OCI-LY3 (cell line): Measurements from ENCODE around the gene NT5C3A.
A peak's percentile ranks its signal among the peaks of the same experiment; 100 is the strongest.

Source experiments
- H2AFZ ChIP-seq: fragments of 200-600, 300-600 bp; shearing (Covaris generic); 2 replicates; pipeline ENCODE4 v1.6.0; 2014; ENCODE audit warnings: antibody characterized with exemption, low read depth, low read length
- H3K27ac ChIP-seq: fragments of 200-600, 300-600 bp; sonication (generic); 2 replicates; pipeline ENCODE4 v1.5.1; 2014; ENCODE audit warnings: mild to moderate bottlenecking, low read length, moderate library complexity, mixed read lengths
- H3K27me3 ChIP-seq: fragments of 200-600, 300-600 bp; sonication (generic); 2 replicates; pipeline ENCODE4 v1.6.1; 2014; ENCODE audit warnings: low read depth, low read length, mixed read lengths
- H3K36me3 ChIP-seq: fragments of 200-600, 300-600 bp; sonication (generic); replicated peaks from 2 replicates; pipeline ENCODE3; 2014; ENCODE audit warnings: low read depth, low read length, mixed read lengths
- H3K4me1 ChIP-seq: fragments of 300-600, 200-600 bp; sonication (generic); 2 replicates; pipeline ENCODE4 v1.6.1; 2014; ENCODE audit warnings: low read length, mixed read lengths
- H3K4me2 ChIP-seq: fragments of 200-600, 300-600 bp; sonication (generic); 2 replicates; pipeline ENCODE4 v1.6.1; 2014; ENCODE audit warnings: low read length, mixed read lengths
- H3K4me3 ChIP-seq: fragments of 300-600, 200-600 bp; sonication (generic); 2 replicates; pipeline ENCODE4 v1.5.1; 2014; ENCODE audit warnings: antibody characterized with exemption, mild to moderate bottlenecking, low read length, moderate library complexity
- H3K79me2 ChIP-seq: fragments of 300-600, 200-600 bp; shearing (Covaris generic); 2 replicates; pipeline ENCODE4 v1.6.1; 2014; ENCODE audit warnings: mild to moderate bottlenecking, low read length, mixed read lengths
- H3K9ac ChIP-seq: fragments of 300-600, 200-600 bp; shearing (Covaris generic); 2 replicates; pipeline ENCODE4 v1.6.0; 2014; ENCODE audit warnings: mild to moderate bottlenecking, low read length, moderate library complexity
- H3K9me3 ChIP-seq: fragments of 200-600, 300-600 bp; shearing (Covaris generic); 2 replicates; pipeline ENCODE4 v1.6.1; 2014; ENCODE audit warnings: low read length, mixed read lengths; ENCODE audit not compliant: insufficient read depth
- H4K20me1 ChIP-seq: fragments of 200-600, 300-600 bp; sonication (generic); 2 replicates; pipeline ENCODE4 v1.6.1; 2016; ENCODE audit warnings: low read length, mixed read lengths; ENCODE audit not compliant: insufficient read depth
- EZH2phosphoT487 ChIP-seq: fragments of 200-600 bp; shearing (Covaris generic); IDR thresholded peaks from 2 replicates; pipeline ENCODE4 v1.6.1; 2018; ENCODE audit warnings: antibody characterized with exemption, mixed run types, low read depth
- TF ChIP-seq, protein P1 (sequence below): fragments of 200-600, 300-600 bp; sonication (generic); IDR thresholded peaks from 2 replicates; pipeline ENCODE4 v1.5.1; 2014; ENCODE audit warnings: antibody characterized with exemption, low read length, low read depth

NT5C3A gene

DNA sequence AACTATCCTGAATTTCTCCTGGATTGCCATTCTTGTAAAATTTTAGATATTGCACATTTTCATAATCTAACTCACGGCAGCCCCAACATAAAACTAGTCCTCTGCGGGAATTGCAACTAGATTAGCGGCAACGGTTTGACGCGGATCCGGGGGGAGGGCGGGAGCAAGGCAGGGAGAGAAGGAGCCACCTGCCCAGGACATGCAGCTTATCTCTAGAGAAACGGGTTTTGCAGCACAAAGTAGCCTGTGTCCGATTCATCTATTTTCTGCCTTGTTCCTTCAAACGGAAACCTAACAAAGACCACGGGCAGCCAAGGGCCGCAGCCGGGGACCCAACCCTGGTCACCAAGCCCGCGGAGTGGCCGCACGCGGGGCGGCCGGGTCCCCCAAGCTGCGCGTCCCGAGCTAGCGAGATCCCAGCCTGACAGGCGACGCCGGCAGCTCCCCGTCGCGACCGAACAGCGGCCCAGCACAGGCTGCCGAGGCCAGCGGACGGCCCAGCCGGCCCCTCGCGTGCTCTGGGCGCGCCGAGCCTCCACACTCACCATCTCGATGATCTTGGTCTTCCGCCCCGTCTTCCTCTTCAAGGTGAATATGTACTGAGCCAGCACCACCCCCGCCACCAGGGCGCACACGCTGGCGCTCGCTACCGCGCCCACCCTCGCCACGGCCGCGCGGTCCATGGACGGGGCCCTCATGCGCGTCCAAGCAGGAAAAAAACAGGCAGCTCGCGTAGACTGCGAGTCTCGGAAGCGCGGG is at the start of gene NT5C3A:
TSS of gene NT5C3A (minus strand) at position 754 of the 759 bp plus-strand sequence. CDS start at position 683, 71 bp downstream.
- peak within 1 kb of the TSS; percentile 88 for H3K9ac ChIP-seq
- H2AFZ ChIP-seq, result peak within 1 kb of the TSS; percentile 80; the same call in 1 of the 2 replicates
- peaks cover 15% of the 10 kb centered on the region for H3K4me1 ChIP-seq
- peak within 1 kb of the TSS; percentile 83 for H3K27ac ChIP-seq
- peaks cover 52% of the 10 kb centered on the region for H3K79me2 ChIP-seq
- TF ChIP-seq, protein P1, sequence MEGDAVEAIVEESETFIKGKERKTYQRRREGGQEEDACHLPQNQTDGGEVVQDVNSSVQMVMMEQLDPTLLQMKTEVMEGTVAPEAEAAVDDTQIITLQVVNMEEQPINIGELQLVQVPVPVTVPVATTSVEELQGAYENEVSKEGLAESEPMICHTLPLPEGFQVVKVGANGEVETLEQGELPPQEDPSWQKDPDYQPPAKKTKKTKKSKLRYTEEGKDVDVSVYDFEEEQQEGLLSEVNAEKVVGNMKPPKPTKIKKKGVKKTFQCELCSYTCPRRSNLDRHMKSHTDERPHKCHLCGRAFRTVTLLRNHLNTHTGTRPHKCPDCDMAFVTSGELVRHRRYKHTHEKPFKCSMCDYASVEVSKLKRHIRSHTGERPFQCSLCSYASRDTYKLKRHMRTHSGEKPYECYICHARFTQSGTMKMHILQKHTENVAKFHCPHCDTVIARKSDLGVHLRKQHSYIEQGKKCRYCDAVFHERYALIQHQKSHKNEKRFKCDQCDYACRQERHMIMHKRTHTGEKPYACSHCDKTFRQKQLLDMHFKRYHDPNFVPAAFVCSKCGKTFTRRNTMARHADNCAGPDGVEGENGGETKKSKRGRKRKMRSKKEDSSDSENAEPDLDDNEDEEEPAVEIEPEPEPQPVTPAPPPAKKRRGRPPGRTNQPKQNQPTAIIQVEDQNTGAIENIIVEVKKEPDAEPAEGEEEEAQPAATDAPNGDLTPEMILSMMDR, result no peak
- no peak for TF ChIP-seq EZH2phosphoT487
- peaks cover 33% of the 10 kb centered on the region for H4K20me1 ChIP-seq
- peak within 1 kb of the TSS; percentile 96 for H3K4me3 ChIP-seq
- no peaks in the 10 kb centered on the region for H3K36me3 ChIP-seq
- H3K4me2 ChIP-seq, result peak within 1 kb of the TSS; percentile 80
- H3K27me3 ChIP-seq, result no peaks in the 10 kb centered on the region
- H3K9me3 ChIP-seq, result no peaks in the 10 kb centered on the region

DNA sequence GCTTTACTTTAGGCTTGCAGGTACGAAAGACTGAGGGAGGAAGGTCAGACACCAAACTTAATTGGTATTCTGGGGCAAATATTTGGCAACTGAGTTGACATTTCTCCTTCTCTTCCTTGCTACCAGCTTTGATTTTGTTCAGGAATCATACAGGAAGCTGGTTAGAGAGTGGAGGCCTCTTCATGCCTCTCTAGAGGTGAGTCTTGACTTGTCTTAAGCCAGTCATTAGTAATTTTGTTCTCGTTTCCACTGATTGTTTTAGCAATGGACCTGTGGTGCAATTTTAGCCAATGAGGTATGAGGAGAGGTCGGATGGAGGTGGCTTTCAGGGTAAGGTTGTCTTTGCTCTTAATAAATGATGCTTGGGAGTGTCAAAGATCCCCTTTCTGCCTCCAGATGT is 49.0 kb upstream of the NT5C3A start:
- H4K20me1 ChIP-seq, result peaks cover 9% of the 10 kb centered on the region; the same call in 1 of the 2 replicates
- H3K36me3 ChIP-seq, result no peaks in the 10 kb centered on the region
- TF ChIP-seq EZH2phosphoT487, result no peak
- TF ChIP-seq, protein P1, result no peak
- H3K27ac ChIP-seq, result no peak overlapping the region
- H3K4me1 ChIP-seq, result peaks cover 14% of the 10 kb centered on the region
- no peak overlapping the region for H2AFZ ChIP-seq
- no peak overlapping the region for H3K9ac ChIP-seq
- H3K4me3 ChIP-seq, result no peak overlapping the region
- H3K79me2 ChIP-seq, result peaks cover 26% of the 10 kb centered on the region
- H3K4me2 ChIP-seq, result no peak overlapping the region
- H3K27me3 ChIP-seq, result 0 out of 2 replicates have a peak, but pooled peaks cover 4% of the 10 kb centered on the region
- no peaks in the 10 kb centered on the region for H3K9me3 ChIP-seq

DNA sequence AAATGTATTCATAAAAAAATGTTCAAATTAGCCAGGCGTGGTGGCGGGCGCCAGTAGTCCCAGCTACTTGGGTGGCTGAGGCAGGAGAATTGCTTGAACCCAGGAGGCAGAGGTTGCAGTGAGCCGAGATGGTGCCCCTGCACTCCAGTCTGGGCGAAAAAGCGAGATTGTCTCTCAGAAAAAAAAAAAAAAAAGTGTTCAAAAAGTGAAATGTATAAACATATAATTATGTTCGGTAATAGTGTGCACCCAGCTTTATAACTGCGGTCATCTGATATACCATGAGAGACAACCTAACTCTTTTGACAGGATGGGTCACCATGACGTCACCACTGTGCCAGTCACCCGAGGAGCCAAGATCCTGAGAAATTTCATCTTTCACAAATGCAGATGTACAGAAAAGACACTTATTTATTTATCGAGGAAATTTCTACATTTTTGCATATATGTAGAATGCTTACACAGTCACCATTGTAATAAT is 47.2 kb upstream of the NT5C3A start:
- H3K4me3 ChIP-seq, result peak overlapping the region; percentile 90
- no peaks in the 10 kb centered on the region for H3K9me3 ChIP-seq
- H3K27ac ChIP-seq, result no peak overlapping the region
- peak overlapping the region; percentile 79 for H3K4me2 ChIP-seq
- no peaks in the 10 kb centered on the region for H3K27me3 ChIP-seq
- H2AFZ ChIP-seq, result peak overlapping the region; percentile 81
- peak overlapping the region; percentile 50 for H3K9ac ChIP-seq
- H3K79me2 ChIP-seq, result peaks cover 44% of the 10 kb centered on the region
- no peaks in the 10 kb centered on the region for H3K36me3 ChIP-seq
- TF ChIP-seq EZH2phosphoT487, result no peak
- TF ChIP-seq, protein P1, result no peak
- H4K20me1 ChIP-seq, result peaks cover 9% of the 10 kb centered on the region; the same call in 1 of the 2 replicates
- H3K4me1 ChIP-seq, result peaks cover 14% of the 10 kb centered on the region

DNA sequence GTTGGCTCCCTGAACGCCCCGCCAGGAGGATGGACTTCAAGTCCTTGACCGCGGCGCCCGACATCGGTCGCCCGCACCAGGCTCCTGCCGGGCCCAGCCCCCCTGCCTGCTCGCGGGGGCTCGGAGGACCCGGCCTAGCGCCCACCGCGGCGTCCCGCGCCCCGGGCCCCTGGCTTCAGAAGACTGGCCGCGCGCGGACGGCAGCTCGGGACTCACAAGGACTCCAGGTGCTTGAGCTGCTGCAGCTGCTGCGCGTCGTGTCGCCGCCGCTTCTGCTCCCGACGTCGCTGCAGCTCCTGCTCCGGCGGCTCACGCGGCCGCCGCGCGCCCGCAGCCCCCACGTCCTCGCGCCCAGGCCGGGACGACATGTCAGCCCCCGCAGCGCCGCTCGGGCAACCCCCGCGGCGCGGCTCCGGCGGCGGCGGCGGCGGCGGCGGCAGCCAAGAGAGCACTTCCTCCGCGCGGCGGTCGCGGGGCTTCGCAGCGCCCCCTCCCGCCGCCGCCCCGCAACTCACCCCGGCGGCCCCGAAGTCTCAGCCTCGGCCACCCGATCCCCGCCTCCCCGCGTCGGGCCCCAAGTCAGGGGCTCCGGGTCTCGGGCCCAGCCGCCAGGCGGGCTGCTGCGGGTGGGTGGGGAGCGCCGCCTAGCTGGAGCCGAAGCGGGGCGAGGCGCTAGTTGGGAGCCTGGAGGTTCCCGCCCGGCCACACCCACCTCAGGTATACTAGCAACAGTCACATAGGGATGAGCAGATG is 46.6 kb upstream of the NT5C3A start, which contains the start of gene RP9:
TSS of gene RP9 (minus strand) at position 400 of the 753 bp plus-strand sequence. CDS start at position 368, 32 bp downstream.
- no peaks in the 10 kb centered on the region for H3K36me3 ChIP-seq
- peak within 1 kb of the TSS; percentile 94 for H3K4me2 ChIP-seq
- H3K4me1 ChIP-seq, result peaks cover 14% of the 10 kb centered on the region
- no peaks in the 10 kb centered on the region for H3K27me3 ChIP-seq
- peaks cover 9% of the 10 kb centered on the region; the same call in 1 of the 2 replicates for H4K20me1 ChIP-seq
- H3K27ac ChIP-seq, result peak within 1 kb of the TSS; percentile 61
- no peaks in the 10 kb centered on the region for H3K9me3 ChIP-seq
- H2AFZ ChIP-seq, result peak within 1 kb of the TSS; percentile 81
- peak within 1 kb of the TSS; percentile 90 for H3K4me3 ChIP-seq
- peaks cover 50% of the 10 kb centered on the region for H3K79me2 ChIP-seq
- peak within 1 kb of the TSS; percentile 84 for H3K9ac ChIP-seq
- TF ChIP-seq EZH2phosphoT487, result no peak
- TF ChIP-seq, protein P1, result peak; percentile 31; the same call in 1 of the 2 replicates
